Stimulated activated CD8-positive, alpha-beta memory T cell treated with anti-CD3 and anti-CD28 coated beads, Interleukin-4, amount 100 ng/mL, for 48 hours (primary cell): ENCODE results near the gene CEBPB.

ENCODE experiments used
- DNase-seq: peaks from one replicate; pipeline ENCODE4 v3.0.0-alpha.2; 2020

Gene CEBPB

GRCh38 chr20:50214226-50215024 lies 23.8 kb downstream of the CEBPB start:
- no peak for DNase-seq

DNA sequence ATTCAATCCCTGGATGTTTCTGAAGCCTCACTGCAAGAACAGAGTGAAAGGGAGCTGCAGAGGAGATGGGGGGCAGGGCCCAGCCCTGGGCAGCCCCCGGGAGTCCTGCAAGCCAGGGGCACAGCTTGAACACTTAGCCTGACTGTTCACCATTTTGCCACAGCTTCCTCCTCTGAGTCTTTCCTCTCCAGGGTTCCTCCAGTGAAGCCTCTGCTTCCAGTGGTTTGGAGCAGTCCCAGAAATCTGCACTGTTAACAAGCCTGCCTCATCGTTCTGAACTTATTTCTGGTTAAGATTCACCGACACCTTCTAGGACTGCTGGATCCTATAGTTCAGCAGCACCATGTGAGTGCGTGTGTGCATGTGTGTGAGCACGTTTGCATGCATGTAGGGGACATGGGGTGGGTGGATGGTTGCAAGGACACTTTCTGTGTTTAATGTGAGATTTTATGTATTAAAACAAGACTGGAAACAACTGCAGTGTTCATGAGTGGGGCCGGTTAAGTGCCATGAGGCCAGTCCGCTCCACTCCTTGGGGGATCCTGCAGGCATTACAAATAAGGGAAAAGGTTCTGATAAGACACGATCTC lies 24.6 kb downstream of the CEBPB start:
- no peak for DNase-seq

GRCh38 chr20:50215926-50216325 lies 25.3 kb downstream of the CEBPB start:
- no peak for DNase-seq

- no peak for DNase-seq
Measured at GRCh38 chr20:50216543-50217206, 26.0 kb downstream of the CEBPB start.

- no peak for DNase-seq
Measured at GRCh38 chr20:50217207-50217949, 26.7 kb downstream of the CEBPB start.

GRCh38 chr20:50218987-50219435 lies 28.4 kb downstream of the CEBPB start:
- no peak for DNase-seq

DNA sequence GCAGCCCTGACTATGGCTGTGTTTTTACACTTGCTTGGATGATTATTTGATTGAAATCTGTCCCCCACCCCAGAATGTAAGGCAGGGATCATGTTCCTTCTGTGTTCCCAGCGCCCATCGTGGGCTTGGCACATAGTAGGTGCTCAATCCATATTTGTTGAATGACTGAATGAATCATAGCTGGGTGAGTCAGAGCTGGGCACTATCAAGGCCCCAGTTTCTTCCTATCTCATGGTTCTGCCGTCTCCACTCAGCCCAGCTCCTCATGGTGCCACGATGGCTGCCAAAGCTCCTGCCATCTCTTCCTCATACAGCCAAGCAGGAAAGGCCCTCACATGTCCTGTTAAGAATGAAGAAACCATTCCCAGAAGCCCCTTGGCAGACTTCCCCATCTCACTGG lies 29.0 kb downstream of the CEBPB start:
- no peak for DNase-seq

GRCh38 chr20:50220093-50220893 lies 29.7 kb downstream of the CEBPB start:
- DNase-seq, result no peak

DNA sequence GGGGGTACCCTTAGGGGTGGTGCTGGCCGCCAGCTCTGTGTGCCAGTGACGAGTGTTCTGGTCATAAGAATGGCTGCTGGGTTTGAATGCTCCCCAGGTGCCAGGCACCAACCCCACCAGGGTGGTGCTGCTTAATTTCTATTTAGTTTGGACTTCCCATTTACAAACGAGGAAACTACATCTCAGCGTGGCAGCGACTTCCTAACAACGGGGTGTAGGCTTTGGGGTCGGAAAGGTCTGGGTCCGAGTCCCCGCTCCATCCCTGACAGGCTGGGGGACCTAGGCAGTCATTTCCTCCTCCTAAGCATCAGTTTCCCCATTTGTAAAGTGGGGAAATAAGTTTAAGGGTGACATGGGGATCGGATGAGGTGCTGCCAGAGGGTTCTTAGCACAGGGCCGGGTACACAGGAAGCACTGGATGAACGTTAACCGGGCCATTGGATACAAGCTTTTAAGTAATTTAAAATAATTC lies 30.3 kb downstream of the CEBPB start:
- no peak for DNase-seq

DNA sequence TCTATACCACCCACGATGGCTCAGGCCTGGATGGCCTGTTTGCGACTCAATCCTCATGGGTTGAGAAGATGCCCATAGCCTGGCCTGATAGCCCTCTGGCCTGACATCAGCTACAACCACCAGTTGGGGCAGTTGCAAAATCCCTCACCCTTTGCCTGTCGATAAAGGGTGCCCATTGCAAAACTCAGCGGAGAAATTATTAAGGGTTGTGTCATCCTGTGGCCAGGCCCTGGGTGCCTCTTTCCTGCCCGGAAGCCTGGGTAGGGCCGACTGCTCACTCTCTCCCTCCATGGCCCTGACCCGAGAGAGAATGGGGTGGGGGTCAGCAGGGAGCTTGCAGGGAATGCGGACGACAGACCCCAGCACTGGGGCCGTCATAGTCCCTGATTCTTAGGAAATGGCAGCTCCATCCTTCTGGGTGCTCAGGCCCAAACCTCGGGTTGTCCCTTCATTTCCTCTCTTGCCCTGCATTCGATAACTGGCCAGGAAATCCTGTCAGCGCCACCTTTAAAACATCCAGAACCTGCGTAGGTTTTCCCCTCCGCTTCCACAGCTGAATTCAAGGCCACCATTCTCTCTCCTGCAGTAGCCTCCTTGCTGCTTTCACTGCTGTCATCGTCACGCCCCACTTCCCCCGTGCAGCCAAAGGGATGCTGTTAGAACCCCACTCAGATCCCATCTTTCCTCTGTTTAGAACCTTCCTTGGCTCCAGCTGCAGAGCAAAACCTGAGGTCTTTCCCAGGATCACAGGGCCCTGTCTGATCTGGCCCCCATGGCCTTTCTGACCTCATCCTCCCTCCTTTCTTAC lies 31.1 kb downstream of the CEBPB start:
- no peak for DNase-seq

DNA sequence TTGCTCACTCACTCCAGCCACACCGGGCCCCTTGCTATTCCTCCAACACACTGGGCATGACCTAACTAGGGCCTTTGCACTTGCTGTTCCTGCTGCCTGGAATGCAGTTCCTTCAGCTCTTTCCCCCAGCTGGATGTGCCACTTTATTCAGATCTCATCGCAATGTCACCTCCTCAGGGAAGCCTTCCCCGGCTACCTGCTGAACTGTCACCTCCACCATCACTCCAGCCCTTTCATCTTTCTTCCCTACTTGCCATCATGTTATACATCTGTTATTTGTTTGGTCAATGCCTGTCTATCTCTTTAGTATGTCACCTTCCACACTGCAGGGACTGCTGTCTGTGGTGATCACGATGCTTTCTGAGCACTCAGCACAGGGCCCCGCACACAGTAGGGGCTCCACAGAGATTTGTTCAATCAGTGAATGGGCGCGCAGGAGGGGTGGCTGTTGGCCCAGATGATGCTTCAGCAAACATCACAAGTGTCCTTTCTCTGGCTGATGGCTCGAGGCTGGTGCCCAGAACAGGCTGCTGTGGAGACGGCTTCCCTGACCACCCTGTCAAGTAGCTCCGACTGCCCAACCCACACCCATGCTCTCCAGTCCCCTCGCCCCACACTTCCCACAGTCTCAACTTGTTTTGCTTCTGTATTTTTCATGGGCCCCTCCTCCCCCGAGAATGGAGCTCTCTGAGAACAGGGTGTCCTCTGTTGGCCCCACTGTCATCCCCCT lies 31.8 kb downstream of the CEBPB start:
- DNase-seq, result no peak

GRCh38 chr20:50223039-50224005 lies 32.7 kb downstream of the CEBPB start:
- no peak for DNase-seq

DNA sequence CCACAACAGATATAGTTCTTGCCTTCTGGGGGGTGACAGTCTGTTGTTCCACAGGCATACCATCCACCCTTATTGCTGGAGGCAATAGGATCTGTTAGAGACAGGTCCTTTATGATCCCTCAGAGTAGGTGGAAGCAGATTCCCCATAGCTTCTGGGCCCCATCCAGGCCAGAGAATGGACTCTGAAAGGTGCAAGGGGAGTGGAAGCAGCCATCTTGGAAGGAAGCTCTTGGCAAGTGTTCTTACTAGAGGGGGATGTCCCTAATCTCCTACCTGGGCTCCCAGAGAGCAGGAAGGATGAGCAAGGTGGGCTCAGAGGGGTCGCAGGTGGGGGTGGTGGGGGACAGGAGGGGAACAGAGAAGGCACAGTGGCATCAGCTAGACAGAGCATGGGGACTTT lies 33.4 kb downstream of the CEBPB start:
- DNase-seq, result no peak

DNA sequence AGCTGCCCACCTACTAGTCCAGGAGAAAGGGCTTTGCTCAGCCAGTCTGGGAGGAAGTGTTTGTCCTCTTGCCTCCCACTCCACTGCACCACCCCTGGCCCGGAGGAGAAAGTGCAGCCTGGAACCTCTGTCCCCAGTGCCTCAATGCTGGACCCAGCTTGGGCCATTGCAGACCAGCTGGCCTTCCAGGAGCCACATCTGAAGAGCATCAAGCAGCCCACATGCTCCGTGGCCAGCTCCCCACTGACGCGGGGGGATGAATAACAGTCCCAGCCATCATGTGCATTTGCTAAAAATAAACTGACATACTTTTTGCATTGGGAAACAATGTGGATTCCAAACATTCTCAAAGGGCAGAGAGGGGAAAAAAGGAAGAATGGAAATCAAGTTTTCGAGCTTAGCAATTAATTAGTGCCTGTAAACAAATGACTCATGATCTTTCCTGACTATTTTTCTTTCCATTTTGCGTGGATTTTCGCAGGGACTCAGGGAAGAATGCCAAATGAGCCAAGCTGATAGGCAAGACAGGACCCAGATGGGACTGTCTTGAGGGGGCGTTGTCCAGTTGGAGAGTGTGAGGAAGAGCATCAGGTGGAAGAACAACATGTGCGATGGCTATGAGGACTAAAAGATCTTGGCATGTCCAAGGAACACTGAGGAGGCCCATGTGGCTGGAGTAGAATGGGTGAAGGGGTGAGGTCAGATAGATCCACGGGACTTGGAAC lies 34.1 kb downstream of the CEBPB start:
- DNase-seq, result no peak

GRCh38 chr20:50226093-50226974 lies 35.7 kb downstream of the CEBPB start:
- DNase-seq, result peak; percentile 73

GRCh38 chr20:50227506-50227905 lies 36.9 kb downstream of the CEBPB start:
- no peak for DNase-seq

DNA sequence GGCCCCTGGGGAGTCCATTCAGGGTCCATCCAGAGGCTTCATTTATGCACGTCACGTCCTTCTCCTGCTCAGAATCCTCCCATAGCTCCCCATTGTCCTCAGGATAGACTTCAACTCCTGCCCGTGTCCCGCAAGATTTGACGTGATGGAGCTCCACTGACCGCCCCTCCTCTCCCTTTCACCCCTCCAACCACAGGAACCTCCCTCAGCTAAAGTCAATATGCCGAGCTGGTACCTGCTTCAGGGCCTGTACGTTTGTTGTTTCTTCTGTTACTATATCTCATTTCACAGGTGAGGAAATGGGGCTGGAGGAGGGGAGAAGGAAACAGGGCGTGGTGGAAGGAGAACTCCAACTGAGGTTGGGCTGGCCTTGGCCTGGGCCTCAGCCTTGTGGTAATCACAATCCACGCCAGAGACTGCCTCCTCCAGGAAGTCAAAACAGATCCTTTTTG lies 38.6 kb downstream of the CEBPB start:
- DNase-seq, result no peak

DNA sequence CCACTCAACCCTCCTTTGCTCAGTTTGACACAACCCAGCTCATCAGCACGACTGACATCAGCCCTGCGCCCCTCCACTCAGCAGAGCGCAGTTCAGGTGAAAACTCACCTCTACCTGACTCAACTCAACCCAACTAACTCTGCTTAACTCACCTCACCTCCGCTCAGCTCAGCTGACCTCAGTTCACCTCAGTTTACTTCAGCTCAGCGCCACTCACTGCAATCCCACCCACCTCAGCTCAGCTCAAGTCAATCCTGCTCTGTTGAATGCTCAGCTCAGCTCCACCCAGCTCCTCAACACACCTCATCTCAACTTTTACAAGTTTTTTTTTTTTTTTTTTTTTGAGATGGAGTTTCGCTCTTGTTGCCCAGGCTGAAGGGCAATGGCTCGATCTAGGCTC lies 39.6 kb downstream of the CEBPB start:
- no peak for DNase-seq
